ENCODE data around the gene TSC22D3.
"Not testable (repeated sequence)": the region's sequence is repeated elsewhere in the genome, so short reads cannot be mapped to it uniquely, and the experiment has no call there.

TSC22D3 gene

DNA sequence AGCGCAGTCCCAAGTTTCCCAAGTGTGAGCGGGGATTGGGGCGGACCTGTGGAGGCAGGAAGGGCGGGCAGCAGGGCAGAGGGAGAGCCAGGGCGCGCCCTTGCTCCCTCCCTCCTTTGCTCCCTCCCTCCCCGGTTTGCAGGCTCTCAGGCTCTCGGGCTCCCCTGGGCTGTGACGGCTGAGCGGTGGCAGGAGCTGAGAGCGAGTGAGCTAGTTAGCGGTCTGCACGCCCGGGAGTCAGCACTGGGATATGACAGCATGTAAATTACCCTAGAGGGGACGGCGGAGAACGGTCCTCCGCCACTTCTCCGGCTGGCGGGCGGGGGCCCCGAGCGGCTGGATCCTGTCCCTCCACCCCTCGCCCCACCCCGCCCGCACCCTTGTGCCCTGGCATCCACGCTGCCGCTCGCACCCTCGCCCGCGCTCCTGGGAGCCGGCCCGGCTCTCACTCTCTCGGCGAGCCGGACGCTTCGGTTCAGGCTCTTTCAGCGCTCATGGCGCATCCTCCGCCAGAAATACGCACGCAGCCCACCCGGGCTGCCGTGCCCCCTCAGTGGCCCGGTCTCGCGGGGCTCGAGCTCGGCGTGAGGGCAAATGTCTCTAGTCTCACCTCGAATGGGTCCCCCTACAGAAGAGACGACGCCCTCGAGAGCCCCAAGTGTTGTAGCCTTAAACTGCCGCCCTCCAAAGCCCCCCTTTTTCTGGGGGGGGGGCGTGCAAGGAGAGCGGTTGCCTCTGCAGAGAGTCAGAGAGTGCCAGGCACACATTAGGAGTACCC, at the start of gene TSC22D3:
TSC22D3 (minus strand) TSS at position 54 of the 778 bp plus-strand sequence. CDS start 368 bp downstream, outside the sequence.
- peak; percentile 50 to 61 for DNase-seq

DNA sequence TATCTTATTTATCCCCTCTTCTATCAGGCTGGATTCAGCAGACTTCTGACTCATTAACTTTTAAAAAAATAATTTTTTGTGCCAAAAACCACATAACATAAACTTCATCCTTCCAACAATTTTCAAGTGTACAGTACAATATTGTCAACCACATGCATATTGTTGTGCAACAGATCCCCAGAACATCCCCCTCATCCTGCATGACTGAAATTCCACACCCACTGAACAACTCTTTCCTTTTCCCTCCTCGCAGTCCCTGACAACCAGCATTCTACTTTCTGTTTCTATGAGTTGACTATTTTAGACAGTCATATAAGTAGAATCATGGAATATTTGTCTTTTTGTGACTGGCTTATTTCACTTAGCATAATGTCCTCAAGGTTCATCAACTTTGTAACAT, 47.9 kb upstream of the TSC22D3 start:
- no peak for DNase-seq

DNA sequence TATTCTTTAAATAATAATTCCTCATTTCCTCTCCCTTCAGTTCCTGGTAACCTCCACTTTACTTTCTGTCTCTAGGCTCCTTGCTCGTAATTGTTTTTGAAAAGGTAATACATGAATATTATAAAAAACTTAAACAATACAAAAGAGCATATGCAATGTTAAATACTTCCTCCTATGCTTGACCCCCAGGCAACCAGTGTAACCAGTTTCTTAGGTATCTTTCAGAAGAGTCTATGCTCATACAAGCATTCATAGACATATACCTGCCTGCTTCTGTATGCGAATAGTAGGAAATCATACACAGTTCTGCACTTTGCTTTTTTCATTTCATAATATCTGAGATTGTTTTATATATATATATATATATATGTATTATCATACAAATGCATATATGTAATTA, 47.5 kb upstream of the TSC22D3 start:
- no peak for DNase-seq

DNA sequence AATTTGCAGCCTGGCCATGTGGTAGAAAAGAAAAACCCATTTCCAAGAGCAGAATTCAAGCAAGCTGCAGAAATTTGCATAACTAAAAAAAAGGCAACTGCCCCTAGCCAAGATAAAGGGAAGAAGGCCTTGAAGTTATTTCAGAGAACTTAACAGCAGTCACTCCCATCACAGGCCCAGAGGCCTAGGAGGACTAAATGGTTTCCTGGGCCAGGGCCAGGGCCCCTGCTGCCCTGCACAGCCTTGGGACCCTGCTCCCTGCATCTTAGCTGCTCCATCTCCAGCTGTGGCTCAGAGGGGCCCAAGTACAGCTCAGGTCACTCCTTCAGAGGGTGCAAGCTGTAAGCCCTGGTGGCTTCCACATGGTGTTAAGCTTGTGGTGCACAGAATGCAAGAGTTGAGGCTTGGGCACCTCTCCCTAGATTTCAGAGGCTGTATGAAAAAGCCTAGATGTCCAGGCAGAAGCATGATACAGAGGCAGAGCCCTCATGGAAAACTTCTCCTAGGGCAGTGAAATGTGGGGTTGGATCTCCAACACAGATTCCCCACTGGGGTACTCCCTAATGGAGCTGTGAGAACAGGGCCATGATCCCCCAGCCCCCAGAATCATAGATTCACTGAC, 43.4 kb upstream of the TSC22D3 start:
- DNase-seq, result no peak

DNA sequence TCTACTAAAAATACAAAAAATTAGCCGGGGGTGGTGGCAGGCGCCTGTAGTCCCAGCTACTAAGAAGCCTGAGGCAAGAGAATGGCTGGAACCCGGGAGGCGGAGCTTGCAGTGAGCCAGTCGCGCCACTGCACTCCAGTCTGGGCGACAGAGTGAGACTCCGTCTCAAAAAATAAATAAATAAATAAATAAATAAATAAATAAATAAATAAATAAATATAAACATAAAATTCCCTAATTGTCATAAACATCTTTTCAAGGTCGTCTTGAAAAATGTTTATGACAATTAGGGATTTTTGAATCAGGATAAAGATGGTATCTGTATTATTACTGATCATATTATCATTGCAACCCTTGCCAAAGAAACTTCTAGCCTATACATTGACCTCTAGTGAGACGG, 34.5 kb upstream of the TSC22D3 start:
- not testable (repeated sequence) for DNase-seq

DNA sequence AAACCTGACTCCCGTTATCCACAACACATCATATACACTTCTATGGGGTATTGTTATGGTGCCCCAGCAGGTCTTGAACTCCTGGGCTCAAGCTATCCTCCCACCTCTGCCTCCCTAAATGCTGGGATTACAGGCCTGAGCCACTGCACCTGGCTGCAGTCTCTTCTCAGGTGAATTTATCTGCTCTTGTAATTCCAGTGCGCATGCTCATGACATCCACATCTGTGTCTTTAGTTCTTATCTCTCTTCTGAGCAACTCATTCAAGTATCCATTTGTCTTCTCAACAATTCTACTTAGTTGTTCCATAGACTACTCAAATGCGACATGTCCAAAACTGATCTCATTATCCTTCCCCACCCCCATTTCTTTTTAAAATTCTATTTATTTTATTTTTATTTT, 29.6 kb upstream of the TSC22D3 start:
- no peak for DNase-seq

DNA sequence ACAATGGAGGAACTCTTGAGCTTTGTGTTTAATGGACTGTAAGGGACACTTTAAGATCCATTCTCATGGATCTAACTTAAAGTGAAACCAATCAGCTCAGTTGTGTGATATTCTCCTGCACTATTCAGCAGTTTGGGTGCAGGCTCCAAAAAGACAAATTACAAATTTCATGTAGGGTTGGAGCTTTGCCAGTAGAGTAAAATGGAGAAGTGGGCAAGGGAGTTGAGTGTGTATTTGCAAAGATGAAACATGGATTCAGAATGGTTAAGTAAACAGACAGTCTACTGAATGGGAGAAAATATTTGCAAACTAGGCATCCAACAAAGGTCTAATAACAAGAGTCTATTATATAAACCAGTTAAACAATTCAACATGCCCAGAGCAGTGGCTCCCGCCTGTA, 28.8 kb upstream of the TSC22D3 start:
- DNase-seq, result no peak

DNA sequence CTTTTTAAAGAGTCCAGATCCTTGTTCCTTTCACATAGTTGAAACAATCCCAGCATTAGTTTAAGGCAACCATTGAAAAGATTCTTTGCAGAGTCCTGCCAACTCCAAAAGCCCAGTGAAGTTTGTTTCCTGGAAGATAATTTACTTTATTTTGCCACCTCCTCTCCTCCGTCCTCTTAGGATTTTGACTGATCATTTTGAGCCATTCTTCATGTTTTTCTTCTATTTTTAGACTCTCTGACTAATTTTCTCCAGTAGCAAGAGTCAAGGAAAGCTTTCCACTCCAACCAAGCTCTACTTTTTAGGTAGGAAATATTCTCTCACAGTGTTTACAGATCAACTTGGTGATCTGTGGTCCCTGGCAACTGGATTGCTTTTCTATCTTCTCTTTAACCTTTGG, 12.2 kb upstream of the TSC22D3 start:
- no peak for DNase-seq

DNA sequence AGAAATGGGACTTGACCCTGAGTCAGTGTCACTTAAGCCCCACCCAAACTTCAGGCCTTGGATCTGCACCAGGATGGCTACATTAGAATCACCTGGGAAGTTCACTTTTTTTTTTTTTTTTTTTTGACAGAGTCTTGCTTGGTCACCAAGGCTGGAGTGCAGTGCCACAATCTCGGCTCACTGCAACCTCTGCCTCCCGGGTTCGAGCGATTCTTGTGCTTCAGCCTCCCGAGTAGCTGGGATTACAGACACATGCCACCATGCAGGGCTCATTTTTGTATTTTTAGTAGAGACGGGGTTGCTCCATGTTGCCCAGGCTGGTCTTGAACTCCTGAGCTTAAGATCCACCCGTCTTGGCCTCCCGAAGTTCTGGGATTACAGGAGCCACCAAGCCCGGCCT, 4.9 kb upstream of the TSC22D3 start:
- DNase-seq, result no peak

DNA sequence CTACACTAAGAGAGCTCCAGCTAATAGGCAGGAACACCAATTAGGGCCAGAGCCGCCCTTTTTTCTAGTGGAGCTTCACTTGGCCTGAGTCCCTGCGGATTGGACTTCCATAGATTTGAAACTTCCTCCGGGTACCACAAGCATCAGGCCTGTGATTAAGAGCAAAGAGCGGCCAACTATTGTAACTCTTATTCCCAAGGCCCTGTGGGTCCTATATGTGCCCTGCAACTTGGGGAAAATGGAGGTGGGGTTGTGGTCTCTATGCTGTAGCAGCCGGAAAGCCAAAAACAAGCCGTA, 1.9 kb upstream of the TSC22D3 start, which contains the start of gene NCBP2L:
NCBP2L (plus strand) TSS at position 198 of the 297 bp plus-strand sequence. CDS start 16,488 bp downstream, outside the sequence.
- DNase-seq, result no peak

DNA sequence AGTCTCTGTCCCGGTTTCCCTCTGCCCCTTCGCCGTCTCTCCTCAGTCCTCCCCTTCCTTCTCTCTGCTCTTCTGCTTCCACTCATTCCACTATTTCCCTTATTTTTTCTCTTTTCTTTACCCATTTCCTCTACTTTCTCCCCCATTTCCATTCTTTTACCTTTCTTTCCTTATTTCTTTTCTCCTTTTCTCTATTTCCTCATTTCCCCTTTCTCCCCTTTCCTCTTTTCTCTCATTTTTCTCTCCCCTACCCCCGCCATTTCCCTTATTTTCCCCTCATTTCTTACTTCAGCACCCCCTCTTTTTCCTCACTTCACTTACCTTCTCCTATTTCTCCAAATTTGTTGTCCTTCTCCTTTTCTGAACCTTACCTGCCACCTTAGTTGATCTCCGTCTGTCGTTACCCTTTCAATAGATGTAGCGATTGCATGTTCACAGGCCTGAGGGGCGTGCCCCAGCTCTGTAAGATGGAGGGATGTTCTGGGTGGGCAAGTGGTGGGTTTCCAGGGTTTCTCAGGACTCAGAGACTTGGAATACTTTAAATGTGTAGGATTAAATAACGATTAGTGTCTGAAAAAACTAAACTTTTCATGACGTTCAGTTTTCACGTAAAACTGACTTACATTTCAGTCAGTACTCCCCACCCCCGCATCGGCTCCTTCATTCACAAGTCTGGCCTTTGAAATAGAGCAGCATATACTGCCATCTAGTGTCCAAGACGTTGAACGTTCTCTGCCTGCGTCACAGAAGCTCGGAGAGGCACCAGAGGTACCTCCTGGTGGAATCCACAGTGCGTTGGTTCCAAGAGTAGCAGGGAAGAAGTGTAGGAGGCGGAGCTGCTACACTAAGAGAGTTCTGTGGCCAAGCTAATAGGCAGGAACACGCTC, 1.3 kb upstream of the TSC22D3 start:
- peak; percentile 82 to 87 for DNase-seq

DNA sequence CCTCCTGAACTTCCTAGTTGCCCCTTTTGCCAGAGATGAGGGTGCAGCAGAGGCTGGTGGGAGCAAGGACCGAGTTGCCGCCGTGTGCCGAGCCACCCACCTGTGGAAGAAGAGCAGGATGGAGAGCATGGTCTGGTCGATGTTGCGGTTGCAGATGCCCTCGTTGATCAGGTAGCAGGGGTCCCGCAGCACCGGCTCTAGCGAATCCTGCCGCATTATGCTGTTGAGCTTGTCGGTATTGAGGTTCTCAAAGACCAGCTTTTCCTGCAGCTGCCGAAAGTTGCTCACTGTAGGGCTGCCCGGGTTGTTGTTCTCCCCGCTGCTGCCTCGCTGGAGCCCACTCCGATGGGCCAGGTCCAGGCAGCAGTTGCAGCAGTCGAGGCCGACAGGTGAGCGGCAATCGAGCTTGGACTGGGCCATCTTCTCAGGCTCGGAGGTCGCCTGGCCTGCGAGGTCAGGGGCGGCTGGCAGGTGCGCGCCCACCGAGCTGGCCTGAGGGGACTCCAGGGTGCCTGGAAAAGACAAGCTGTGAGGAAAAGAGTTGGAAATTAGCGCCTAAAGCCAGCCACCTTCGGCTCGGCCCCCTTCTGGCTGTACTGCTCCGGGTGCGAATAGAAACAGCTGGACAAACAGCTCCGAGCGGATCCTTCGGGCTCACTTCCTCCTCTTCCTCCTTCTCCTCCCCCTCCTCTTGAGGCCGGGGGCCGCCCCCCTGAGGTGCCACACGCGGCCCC, 420 bp downstream of the TSC22D3 start:
- DNase-seq, result no peak

DNA sequence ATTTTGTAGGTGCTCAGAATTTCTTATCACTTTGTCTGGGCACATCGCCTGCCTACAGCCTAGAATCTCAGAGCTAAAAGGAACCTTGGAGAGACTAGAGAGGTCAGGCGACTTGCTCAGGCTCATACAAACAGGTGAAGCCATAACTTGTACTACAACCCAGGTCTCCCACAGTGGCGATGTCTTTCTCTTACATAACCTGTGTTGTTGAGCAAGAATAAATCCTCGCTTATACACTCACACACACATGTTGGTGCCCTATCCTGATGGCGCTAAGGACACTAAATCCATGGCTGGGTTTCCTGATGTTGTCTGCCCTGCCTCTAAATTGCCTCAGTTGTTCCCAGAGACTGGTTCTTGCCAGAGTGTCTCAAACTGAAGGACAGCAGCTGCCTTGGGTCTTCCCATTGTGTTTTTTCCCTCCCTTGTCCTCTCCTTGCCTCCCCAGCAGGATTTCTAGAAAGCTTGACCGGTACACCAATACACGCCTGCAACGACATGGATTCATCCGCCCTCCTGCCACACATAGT, 1.6 kb downstream of the TSC22D3 start:
- no peak for DNase-seq

DNA sequence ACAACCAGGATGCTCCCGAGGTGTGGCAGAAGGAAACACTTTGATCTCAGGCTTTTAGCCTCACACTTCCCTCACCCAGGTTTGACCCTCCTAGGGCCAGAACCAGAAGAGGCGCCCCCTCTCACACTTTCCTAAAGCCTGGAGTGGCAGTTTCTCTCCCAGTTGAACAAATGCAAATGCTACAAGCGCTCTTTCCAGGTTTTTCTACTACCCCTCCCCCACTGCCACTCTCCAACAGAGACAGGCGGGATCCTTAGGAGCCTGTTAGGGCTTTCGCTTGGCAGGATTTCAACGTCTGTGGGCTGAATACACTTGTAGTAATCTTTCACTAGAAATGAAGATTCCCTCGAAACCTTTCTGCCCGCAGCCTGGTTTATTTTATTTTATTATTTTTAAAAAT, 2.4 kb downstream of the TSC22D3 start:
- DNase-seq, result no peak

DNA sequence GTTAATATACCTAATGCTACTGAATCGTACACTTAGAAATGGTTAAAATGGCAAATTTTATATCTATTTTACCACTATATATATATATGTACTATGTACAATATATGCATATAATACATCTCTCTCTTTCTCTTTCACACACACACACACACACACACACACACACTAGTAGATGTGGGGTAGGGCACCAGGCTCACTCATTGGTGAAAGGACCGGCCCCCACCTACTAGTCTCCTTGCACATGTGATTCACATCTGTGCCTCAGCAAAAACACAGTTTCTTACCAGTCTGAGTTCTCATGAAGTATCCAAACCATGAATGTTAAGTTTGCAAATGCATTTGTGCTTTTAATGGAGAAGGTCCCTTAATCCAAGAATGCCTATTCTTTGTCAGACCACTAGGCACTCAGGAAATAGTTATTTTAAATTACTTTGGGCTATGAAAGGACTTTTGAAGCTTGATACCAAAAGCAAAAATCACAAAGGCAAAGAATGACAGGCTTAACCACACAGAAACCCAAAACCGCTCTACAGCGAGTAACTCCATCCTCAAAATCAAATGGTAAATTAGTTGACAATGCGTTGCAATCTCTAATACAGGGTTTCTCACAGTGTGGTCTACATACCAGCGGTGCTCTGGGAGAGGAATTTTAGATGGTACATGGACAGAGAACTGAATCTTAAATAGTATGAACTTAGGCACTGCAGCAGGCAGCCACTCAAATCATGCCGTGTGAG, 5.8 kb downstream of the TSC22D3 start:
- no peak for DNase-seq

DNA sequence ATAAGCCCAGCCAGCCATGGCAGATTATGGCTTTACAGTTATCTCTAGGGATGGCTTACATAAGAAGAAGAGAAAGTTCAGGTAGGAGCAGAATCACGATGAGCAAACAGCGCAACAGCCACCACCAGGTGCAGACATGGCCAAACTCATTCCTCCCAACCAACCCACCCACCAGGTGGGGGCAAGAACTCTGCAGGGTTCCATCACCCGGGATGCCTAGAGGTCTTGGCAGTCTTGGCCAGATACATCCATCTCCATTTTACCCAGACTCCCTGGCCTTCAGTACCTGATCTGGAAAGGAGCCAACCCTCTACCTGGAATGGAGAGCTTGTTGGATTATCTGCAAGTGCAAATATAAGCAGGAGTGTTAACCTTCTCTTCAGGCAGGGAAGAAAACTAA, 7.5 kb downstream of the TSC22D3 start:
- DNase-seq, result no peak

DNA sequence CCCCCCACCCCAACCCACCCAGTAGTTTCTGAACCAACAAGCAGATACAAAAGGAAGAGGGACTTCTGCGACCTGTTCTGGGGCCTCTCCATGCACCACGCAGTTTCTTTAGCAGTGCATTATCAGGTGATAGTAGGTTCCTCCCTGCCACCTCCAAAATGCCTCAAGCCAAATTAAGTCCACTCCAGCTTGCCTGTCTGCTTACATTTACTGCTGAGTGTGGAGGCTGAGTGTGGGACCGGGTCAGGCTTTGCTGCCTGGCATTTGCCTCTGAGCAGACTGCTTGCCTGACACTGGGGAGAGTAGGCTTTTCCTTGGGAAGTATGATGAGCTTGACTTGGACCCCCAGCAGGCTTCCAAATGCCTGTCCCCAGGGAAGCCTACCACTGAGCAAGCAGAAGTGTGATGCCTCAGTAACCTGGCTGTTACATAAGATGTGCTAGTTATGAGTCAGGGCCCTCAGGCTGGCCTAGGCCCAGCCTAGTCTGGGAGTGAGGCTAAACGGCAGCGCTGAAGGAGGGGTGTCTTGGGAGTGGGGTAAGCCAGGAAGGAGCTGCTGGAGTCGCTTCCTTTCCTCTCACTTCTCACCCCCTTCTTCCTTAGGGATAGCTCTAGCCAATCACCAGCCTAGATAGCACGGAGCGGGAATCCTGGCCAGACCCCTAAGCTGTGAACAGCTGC, 9.0 kb downstream of the TSC22D3 start:
- DNase-seq, result no peak

DNA sequence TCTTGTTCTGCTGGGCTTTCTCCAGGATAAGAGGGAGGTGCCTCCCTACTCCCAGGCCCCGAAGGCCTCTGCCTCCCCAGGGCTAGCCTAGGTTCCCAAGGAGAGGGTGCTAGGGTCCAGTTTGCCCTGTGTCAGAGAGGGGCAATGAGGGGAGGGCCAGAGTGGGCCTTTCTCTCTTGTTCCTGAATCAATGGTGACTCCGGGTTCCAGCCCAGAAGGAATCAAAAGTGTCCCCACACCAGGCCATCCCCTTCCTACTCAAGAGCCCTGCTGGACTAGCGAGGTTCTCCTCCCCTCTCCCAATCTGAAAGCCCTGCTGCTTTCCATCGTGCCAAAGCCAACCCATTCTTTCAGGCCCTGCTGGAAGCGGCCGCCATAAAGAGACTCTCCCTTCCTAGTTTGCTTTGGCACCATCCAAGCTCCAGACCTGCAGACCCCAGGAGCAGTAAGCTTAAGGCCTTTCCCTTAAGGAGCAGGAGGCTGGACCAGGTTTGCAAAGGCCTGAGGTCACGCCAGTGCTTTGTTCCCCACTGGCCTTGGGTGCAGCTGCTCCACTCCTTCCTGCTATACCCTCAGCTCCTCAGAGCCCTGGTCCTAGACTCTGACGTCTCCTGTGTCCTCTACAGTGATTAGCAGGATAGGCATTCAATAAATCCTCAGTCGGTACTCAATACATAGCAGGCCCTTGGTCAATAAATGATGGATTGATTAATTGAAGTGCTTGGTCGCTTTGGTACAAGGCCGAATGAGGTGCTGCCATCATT, 10.6 kb downstream of the TSC22D3 start:
- no peak for DNase-seq

DNA sequence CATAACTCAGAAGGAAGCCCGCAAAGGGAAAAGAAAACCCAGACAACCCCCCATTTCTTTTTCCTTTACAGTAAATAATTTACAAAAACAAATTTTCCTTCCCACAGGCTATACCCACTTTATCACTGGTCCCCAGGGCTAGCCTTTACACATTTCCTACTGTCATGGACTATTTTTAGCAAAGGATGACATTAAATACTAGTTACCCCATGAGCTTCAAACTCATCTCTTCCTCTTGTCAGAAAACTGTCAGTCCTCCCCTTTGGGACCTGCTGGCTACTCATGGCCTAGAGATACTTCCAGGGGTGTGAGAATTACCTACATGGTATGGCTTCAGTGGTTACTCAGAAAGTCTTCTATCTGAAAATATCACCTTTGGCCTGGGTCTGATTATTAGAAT, 11.9 kb downstream of the TSC22D3 start:
- DNase-seq, result no peak

DNA sequence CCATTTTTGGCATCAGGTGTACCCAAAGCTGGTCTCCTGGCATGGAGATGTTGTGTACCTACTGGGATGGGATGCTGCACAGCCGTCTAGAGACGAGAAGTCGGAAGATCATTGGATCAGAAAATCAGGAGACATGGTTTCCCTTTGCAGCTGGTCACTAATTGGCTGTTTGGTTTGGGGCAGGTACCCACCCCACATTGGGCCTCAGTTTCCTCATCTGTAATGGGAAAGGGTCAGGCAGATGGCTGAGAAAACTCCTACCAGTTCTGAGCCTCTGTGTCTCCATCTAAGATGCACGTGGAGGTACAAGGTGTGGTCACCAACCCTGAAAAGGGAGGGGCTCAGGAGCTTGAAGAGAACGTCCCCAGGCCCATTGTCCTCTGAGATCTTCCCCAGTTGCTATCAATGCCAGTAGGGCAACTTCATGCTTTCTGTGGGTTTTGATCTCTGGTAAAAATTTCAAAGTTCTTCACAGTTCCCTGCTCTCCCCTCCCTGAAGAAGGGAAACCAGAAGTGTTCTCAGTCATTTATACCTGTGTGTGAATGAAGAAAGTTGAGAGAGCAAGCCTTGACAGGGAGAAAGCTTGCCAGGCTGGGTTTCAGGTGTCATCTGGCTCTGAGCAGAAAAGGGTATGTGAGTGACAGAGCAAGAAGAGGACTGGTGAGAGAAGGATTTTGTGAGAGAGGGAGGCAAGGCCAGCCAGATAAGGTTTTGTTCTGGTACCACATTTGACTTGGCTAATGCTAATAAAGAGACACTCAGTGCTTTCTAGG, 15.1 kb downstream of the TSC22D3 start:
- DNase-seq, result no peak
